GM10266 (cell line): ENCODE data around the gene ZNF768.
A peak's percentile ranks its signal among the peaks of the same experiment; 100 is the strongest.

Experiments
- DNase-seq: peaks from one replicate; pipeline ENCODE4 v3.0.0; 2012; ENCODE audit errors: extremely low spot score
- CTCF ChIP-seq: IDR thresholded peaks from 2 replicates; pipeline ENCODE4 v1.5.1; 2012; ENCODE audit warnings: mild to moderate bottlenecking, low read depth; ENCODE audit not compliant: control insufficient read depth, insufficient read depth; ENCODE audit errors: missing control alignments

Gene ZNF768

GRCh38 chr16:30526137-30526822 is at the start of gene ZNF768:
Gene ZNF768, minus strand, starts transcription at chr16:30526566. Its CDS starts 153 bp downstream, at chr16:30526413.
- TF ChIP-seq CTCF = no peak

GRCh38 chr16:30574678-30575077 is 48.3 kb upstream of the ZNF768 start:
- DNase-seq = no peak
- TF ChIP-seq CTCF = no peak

More at GRCh38 chr16:30526137-30526822, at the start of gene ZNF768:
- DNase-seq = peak; percentile 91

- peak; percentile 97 for DNase-seq
- TF ChIP-seq CTCF = no peak
Observed at GRCh38 chr16:30571445-30572322, 45.3 kb upstream of the ZNF768 start, which contains the start of gene ZNF688. Gene ZNF688, minus strand, starts transcription at chr16:30571714. Its CDS starts 85 bp downstream, at chr16:30571629.

GRCh38 chr16:30570636-30571444 is 44.5 kb upstream of the ZNF768 start:
- DNase-seq = peak; percentile 62
- TF ChIP-seq CTCF = no peak

GRCh38 chr16:30569746-30570635 is 43.6 kb upstream of the ZNF768 start:
- DNase-seq = no peak
- no peak for TF ChIP-seq CTCF

- no peak for TF ChIP-seq CTCF
Observed at GRCh38 chr16:30569281-30569680, 42.9 kb upstream of the ZNF768 start.

More at GRCh38 chr16:30569281-30569680, 42.9 kb upstream of the ZNF768 start:
- DNase-seq = no peak
